Cortex of kidney (tissue), 1 donor: ENCODE data around the gene ZNF330.

Experiments used
- DNase-seq: peaks from one replicate; lab custom pipeline; 2025; lab: John Stamatoyannopoulos, UW

Gene ZNF330

DNA sequence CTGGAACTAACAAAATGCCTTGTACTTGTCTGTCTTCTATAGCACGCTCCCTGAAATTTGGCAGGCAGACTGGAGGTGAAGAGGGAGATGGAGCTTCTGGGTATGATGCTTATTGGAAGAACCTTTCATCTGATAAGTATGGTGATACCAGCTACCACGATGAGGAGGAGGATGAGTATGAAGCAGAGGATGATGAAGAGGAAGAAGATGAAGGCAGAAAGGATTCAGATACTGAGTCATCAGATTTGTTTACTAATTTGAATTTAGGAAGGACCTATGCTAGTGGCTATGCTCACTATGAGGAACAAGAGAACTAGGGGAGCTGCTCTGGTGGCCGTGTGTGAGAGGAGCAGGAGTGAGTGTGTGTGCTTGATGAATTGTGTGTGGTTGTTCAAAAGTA is 13.0 kb downstream of the ZNF330 start:
- no peak for DNase-seq

DNA sequence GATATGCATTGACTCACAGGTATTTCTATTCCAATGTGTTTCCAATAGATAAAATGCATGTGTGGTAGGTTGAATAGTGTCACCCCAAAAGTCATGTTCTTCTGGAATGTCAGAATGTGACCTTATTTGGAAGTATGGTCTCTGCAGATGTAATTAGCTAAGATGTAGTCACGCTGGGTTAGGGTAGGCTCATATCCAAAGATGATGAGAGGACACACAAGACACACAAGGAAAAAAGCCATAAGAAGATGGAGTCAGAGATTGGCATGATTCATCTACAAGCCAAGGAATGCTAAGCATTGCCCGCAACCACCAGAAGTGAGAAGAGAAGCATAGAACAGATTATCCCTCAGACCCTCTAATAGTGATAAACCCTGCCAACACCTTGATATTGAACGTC is 17.5 kb downstream of the ZNF330 start:
- no peak for DNase-seq

DNA sequence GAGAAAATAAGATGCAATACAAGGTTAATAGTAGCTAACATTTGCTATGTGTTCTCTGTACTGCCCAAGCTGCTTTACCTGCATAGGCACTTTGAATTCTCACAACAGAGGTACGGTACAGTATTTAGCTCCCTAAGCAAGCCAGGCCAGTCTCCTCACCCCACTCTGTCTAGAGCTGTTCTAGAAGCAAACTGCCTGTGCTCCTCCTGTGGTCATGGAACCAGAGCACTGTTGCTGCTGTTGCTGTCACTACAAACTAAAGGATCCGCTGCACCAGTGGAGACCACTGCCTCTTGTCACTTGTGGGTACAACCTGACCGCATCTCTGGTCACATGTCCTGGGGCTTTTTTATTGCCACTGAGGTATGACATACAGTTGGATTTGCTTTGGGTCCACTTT is 19.6 kb downstream of the ZNF330 start:
- no peak for DNase-seq

DNA sequence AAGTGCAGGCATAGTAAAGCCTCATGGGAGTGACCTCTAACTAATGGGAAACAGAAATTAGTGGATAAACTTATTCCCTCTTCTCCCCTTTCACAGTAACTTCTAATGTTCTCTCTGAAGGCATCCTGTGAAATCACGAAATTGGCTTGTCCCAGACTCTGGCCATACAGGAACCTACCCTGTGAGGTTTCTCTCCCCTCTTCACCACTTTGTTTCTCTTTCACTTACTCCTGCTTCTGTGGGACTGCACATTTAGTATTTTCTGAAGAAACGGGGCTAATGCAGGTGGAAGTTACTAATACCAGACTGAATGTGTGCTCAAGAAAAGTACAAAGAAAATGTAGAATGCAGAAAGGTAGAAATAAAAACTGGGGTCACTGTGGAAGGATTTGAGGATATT is 20.0 kb downstream of the ZNF330 start:
- DNase-seq: no peak

DNA sequence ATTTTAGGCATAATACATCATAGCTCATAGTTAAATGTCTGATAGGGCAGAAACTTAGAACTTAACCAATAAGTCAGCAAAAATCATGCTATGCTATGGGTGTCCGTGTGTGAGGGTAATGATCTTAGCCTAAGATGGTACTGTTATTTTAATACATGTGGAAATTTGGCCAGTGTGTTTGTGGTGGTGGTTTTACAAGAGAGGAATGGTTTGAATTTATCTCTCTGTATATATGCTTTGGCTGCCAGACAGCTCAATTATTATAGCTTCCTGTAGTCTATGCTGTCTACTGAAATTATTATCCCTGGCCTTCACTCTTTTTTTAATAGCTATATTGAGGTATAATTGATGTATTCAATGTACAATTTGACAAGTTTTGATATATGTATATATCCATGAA is 21.3 kb downstream of the ZNF330 start:
- DNase-seq: no peak

DNA sequence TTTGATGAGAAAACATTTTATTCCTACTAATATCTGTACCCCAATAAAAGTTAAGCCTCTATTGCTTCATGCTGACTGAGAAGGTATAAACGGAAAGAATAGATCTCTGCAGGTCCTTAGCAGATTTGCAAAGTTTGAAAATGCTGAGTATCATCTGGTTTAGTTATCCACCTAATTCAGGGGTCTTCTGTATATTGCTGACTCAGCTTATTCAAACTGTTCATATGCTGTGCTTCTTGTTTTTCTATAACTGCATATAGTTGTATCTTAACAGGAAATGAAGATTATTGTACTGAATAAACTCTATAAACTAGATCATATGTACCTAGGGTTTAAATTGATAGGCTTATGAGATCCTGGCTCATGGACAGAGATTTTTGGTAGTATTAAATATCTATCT is 23.7 kb downstream of the ZNF330 start:
- DNase-seq: no peak

DNA sequence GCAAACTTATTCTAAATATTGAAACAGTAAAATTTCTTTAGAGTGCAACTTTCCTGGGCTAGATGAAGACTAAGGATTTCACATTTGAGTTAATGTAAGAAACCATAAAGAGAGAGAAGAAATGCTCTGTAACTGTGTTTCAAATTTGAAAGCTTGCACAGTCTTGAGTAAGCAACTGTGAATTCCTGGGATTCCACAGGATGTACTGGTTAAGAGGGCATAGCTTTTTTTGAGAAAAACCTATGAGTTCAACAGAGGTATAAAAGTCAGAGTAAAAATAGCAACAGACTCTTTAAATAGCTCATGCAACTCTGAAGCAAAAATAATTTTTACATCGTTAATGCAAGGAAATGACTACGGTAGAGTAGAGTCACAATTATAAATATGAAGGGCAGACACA is 25.5 kb downstream of the ZNF330 start:
- no peak for DNase-seq

DNA sequence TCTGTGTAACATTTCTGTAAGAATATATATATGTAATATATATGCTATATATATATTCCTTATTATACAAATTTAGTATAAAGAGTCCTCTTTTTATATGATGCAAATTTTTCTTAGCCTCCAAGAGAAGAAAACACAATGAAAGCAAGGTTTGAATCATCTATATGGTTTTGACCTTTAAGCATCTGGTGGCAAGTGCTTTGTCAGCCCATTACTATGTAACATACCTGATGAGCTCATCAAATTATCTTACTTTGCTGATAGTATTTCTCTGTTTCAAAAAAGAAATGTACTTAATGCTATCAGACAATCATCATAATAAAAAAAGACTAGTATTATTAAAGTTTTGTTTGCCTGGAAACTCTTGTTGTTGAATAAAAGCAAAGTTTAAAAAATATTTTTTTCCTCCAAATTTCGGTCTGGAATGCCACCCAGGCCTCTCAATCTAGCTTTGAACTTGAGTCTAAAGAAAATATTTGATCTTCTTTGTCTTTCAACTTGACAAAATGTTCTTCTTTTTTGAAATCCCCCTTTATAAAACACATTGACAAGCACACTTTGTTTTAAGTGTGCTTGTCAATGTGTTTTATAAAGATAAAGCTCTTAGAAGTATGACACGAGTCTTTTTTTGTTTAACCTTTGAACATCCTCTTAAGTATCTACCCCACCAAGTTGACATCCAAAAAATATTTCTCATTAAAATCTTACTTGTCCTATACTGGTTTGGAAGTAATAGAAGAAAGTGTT is 26.2 kb downstream of the ZNF330 start:
- no peak for DNase-seq

DNA sequence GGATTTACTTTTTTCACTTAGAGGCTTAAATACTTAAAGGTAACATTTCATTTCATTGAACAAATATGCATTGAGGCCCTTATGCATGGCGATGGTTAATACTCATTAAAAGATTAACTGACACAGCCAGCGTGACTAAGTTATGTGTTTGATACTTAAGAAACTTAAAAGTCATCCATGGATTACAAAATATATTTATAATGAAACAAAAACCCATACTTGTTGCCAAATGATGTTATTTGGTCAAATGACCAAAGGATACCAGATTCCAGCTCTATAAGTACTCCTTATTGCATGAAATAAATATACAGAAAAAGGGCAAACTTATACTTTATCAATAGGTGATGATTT is 26.7 kb downstream of the ZNF330 start:
- DNase-seq: no peak

DNA sequence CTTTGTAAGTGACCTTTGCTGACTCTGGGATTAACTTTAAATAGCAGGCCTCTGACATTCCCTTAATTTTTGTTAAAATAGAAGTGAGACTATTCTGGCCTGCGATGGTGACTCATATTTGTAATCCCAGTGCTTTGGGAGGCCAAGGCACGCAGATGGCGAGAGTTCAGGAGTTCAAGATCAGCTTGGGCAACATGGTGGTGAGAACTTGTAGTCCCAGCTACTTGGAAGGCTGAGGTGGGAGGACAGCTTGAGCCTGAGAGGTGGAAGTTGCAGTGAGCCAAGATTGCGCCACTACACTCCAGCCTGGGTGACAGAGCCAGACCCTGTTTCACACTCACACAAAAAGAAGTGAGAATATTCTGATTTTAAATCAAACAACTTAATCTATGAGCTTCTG is 27.3 kb downstream of the ZNF330 start:
- DNase-seq: no peak

DNA sequence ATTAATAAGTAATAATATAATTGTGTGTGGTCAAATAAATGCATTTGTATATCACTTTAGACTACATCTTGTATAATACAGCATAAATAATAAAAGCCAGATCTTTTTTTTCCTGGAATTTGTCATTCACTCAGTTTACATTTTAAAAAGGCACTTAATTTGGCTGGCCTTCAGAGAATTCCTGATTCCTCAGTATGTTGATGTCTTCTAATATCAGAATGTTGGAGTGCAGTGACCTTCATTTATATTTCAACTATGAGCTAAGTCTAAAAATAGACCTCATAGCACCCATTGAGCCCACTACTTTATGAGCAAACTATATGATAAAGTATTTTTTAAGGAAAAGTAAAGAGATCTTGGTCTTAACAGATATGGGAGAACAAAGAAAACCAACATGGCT is 27.8 kb downstream of the ZNF330 start:
- DNase-seq: no peak

DNA sequence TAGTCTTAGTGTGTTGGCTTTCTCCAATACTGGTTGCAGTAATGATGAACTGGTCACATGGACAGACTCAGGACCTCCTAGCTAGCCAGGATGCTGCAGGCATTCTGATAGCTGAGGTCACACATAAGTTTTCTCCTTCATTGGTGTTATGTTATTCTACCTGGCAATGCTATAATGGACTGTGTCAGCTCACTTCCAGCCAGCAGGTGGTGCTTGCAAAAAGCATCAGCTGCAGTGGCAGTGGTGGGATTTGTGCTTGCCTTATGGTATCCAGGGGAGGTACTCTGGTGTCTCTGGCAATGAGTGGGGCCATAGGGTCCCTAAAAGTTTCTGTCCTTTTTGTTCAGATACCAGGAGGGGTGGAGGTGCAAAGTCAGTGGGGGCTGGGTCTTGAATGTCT is 33.6 kb downstream of the ZNF330 start:
- no peak for DNase-seq

DNA sequence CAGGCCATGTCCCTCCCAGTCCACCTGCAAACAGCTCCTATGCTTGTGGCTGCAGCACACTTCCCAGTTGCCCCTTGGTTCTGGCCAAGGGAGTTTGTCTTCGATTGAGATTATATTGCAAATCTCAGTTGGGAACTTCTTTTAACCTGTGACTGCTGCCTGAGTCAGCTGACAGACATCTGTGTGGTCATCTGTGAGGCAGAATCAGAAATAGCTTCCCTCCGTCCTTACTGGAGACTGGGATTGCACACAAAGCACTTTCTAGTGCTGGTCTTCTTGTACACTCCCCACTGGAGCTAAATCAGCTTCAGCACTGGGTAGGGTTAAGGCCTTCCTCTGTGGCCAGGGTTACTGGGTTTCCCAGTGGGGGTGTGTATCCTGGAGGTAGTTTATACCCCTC is 34.3 kb downstream of the ZNF330 start:
- no peak for DNase-seq

DNA sequence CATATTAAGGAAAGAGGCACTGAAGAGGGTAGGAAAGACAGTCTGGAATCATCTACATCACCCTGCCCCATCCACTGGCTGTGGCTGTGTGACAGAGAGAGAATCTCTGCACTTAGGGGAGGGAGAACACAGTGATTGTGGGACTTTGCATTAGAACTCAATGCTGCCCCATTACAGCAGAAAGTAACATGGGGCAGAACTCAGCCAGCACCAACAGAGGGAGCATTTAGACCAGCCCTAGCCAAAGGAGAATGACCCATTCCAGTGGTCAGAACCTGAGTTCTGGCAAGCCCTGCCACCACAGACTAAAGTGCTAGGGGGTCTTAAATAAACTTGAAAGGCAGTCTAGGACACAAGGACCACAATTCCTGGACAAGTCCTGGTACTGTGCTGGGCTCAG is 37.9 kb downstream of the ZNF330 start:
- no peak for DNase-seq

DNA sequence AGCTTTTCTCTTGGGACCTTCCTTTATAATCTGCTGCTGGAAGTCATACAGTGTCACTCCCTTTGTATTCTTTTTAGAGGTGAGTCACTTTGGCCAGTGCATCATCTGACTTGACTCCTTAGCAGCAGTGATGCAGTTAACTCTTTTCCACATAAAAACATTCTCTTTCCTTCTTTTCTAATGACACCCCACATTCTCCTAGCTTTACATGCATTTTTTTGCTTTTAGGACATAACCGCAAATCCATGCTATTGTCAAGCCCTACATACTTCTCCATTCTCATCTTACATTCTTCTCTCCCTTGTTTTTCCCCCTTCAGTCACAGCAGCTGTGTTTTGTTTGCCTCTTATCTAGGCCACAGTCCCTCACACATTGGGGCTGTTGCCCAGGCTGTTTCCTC is 55.1 kb downstream of the ZNF330 start:
- no peak for DNase-seq

DNA sequence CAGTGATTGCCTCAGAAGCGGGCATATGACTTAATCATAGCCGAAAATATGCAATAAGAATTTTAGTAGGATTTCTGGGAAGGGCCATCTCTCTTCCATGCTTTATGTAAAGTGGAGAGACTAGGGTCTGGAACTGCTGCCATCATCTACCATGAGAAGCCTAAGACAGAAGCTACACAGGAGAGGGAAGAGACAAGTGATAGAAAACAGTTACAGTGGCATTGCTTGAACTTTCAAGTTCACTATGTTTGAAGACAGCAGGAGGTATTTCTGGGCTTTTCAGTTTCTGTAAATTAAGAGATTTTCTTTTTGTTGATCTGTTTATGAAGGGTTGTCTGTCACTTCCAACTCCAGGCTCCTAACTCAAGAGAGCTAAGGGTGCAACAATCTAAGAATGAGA is 62.5 kb downstream of the ZNF330 start:
- DNase-seq: no peak

DNA sequence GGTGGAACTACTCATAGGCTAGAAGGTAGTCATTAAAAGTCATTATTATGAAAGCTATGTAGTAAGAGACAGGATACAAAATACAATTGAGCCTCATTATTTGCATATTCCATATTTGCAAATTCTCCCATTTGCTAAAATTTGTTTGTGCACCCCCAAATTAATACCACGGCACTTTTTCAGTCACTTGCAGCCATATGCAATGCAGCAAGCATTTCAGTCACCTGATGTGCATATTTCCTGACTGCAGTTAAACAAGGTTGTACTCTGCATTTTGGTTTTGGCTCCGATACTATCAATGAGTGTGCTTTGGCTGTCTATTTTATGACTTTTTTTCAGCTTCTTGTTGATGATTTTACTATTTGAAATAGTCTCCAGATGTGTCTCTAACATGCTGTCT is 62.9 kb downstream of the ZNF330 start:
- DNase-seq: no peak
